GM18502 (cell line): ENCODE results near the gene NPAT.

Experiments
- ATAC-seq: cut with Tn5 transposase; IDR thresholded peaks from one replicate; pipeline ENCODE4 v1.9.1; 2021; ENCODE audit warnings: mild to moderate bottlenecking; ENCODE audit not compliant: unreplicated experiment, poor library complexity

The NPAT gene

DNA sequence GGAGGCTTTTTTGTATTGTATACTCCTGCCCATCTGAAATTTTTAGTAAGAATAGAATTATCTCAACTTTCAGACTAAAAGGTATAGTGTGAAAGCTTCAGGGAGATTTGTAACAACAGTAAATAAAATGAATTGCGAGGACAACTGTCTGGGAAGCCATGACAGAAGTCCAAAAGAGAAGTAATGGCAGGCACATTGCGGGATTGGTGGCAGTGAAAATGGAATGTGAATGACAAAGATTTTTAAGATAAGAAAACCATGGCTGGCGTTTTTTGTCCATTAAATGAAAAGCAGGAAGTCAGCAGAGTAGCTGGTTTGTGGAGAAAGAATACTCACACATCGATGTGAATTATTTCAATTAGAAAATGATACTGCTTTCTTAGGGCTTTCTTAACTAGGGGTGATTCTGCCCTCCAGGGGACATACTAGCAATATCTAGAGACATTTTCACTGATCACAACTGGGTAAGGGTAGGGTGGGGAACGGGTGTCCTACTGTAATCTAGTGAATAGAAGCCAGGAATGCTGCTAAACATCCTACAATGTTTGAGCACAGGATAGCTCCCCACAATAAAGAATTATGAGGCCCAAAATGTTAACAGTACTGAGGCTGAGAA lies 1.6 kb downstream of the NPAT start:
- no peak for ATAC-seq

DNA sequence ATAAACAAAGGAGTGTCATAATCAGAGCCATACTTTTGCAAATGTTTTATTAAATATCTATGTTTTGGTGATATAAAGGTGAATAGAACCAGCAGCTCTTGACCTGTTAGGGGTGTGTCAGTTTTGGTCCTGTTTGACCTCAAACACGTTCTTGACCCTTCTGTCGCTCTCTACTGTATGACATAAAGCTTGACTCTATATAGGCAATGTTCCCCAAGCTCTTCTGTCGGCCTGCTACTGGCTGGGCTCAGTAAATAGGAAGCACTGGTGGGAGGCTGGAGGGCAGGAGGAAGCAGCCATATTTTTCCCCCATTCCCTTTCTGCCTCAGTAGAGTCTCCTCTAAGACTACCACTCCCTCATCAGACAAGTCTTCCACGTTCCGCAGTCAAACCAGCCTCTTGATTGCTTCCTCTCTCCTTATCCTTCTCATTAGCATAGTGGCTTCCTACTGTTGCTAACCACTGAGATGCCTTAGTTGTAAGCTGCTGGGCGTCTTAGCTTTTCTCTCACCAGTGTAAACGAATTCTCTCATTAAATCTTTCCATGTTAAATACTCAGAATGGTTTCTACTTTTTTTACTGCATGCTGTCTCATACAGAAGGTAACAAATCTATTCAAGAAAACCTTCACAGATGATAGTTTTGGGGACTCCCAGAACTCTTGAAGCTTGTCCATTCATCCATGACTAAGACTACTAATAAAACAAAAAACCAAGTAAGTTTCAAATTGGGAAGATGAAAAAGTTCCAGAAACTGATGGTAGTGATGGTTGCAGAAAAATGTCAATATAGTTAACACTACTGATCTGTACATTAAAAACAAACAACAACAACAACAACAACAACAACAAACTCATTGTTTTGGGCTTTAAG lies 3.3 kb downstream of the NPAT start:
- no peak for ATAC-seq

DNA sequence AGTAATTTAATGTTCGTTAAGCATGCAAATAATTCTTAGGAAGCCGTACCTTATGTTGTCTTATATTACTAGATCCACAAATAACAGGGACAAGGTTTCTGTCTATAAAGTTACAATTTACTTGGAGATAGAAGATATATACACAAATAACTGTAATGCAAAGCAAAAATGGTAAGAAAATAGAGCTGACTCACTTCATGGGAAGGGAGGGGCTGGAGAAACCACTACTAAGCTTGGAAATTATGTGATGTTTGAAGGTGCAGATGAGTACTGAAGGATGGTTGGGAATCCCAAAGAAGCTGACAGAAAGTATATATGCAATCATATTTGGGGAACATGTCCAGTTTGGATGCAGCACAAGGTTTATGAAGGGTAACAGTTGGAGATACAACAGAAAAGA lies 4.0 kb downstream of the NPAT start:
- no peak for ATAC-seq

- no peak for ATAC-seq
Observed at GRCh38 chr11:108216988-108217387, 5.5 kb downstream of the NPAT start.

- ATAC-seq: no peak
Observed at GRCh38 chr11:108213784-108214183, 8.7 kb downstream of the NPAT start.

DNA sequence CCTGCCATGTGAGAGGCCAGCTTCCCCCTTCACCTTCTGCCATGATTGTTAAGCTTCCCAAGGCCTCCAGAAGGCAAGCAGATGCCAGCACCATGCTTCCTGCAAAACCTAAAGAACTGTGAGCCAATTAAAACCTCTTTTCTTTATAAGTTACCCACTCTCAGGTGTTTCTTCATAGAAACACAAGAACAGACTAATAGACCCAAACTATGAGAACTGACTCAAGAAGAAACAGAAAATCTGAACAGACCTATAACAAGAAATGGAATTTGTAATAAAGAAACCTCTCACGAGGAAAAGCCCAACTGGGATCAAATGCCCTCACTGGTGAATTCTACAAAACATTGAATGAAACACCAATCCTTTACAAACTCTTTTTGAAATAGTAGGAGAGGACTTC lies 12.0 kb downstream of the NPAT start:
- no peak for ATAC-seq

DNA sequence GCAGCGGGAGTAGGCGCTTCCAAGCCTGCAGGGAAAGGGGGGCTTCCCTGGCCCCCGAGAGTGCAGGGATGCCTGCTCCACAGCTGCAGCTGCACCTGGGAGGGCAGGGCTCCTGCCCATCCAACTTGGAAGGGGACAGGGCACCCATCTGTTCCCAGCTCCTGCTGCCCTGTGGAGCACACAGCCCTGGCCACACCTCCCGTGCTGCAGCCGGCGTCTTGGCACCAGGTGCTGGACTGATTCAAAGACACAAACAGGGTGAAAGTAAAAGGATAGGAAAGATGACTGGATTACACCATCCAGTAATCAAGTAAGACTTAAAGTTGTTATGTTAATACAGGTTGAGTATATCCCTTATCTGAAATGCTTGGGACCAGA lies 14.8 kb downstream of the NPAT start:
- ATAC-seq: no peak

DNA sequence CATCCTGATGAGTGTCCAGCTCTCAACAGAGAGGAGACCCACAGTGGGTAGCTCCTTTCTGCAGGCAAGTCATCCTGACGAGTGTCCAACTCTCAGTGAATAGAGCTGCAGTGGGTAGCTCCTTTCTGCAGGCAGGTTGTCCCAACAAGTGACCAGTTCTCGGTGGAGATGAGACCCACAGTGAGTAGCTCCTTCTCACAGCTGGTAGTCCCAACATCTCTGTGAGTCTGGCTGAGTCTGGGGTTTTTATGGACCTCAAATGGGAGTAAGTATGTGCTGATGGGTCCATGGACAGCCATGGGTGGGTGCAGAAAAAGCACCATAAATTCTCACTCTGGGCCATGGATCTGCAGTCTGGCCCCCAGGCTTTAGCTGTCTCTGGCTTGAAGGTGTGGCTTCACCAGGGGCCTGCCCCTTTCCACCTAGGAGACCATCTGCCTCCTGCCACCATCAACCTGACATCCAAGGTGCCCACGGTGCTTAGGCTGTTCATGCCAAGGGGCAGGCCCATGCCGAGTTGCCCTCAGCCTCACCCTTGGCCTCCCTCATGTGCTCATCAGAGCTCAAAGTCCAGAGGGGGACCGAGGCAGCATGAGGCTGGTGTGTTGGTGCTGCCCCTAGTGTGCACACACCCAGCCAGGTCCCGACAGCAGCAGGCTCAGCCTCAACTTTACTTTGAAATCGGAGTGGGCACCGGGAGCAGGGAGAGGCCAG lies 15.3 kb downstream of the NPAT start:
- ATAC-seq: no peak

GRCh38 chr11:108206171-108206570 lies 16.3 kb downstream of the NPAT start:
- no peak for ATAC-seq

DNA sequence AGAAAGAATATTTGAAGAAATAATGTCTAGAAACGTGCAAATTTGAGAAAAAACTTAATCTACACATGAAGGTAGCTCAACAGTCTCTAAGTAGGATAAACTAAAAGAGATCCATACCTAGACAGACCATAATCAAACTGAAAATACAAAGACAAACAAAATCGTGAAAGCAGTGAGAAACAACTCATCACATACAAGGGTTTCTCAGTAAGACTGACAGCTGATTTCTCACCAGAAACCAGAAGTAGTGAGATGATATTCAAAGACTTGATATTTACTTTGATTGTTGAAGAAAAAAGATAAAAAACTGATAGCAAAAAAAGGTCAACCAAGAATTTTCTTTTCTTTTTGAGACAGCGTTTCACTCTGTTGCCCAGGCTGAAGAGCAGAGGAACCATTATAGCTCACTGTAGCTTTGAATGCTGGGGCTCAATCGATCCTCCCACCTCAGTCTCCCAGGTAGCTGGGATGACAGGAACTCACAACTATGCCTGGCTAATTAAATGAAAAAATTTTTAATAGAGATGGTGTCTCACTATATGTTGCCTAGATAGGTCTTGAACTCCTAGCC lies 17.4 kb downstream of the NPAT start:
- ATAC-seq: no peak

GRCh38 chr11:108204376-108204775 lies 18.1 kb downstream of the NPAT start:
- ATAC-seq: no peak

- ATAC-seq: no peak
Observed at GRCh38 chr11:108203075-108203474, 19.4 kb downstream of the NPAT start.

- peak; percentile 78 for ATAC-seq
Observed at GRCh38 chr11:108199446-108200321, 22.8 kb downstream of the NPAT start.

DNA sequence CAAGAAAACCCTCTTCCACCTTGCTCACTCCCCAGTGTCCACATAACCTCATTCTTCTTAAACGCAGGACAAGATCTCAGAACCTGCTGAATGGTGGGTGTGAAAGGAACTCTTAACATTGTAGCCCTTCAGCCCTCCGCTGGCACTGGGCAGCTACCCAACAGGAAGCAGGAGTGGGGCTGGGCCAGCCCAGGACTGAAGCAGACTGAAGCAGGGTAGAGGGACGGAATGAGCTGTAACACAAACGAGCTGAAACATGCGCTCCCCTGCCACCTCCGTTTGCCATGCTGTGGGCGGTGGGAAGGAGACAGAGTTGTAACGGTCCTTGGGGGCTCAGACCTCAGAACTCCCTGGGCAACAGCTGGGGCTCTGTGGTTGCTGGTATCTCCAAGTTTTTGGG lies 23.6 kb downstream of the NPAT start:
- no peak for ATAC-seq

DNA sequence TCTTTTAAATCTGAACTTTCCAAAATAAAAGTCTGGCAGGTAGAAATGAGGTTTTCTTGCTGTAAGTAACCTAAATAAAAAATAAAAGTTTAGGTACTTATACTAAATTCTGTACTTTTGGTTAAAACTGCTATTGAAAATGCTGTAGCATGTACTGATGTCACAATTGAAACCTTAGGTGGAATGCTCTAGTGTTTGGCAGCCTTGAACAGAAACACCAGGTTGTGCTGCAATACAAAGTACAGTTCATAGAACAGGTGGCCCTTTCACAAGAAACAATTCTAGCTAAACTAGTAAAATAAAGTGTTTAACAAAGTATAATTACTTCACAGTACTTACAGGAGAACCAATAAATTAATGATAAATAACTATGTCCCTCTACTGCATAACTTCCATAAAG lies 25.1 kb downstream of the NPAT start:
- no peak for ATAC-seq

DNA sequence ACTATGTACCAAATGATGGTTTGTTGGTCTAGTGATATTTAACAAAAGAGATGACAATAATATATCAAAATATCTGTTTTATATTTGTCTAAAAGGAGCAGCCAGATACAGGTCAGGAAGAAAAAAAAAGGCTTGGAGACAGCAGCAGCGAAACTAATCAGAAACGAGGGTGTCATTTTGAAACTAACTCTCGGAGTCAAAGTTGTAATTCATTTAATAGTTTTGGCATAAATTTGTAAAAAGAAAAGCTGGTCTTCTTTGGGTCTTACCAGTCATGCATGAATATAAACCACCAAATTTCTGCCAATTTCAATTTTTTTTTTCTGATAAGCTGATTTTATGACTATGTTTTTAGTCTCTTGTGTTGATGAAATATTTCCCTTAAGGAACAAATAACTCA lies 25.5 kb downstream of the NPAT start:
- no peak for ATAC-seq

- ATAC-seq: no peak
Observed at GRCh38 chr11:108193725-108194124, 28.7 kb downstream of the NPAT start.

DNA sequence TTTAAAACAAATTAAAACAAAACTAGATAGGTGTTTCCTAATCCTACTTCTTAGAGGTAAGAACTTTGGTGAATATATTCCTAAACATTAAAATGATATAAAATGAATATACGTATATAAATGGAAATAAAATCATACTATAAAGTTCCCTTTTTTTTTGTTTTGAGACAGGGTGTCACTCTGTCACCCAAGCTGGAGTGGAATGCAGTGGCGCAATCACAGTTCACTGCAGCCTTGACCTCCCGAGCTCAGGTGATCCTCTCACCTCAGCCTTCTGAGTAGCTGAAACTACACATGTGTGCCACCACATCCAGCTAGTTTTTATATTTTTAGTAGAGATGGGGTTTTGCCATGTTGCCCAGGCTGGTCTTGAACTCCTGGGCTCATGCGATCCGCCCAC lies 44.9 kb downstream of the NPAT start:
- ATAC-seq: no peak

- ATAC-seq: peak; percentile 60
Observed at GRCh38 chr11:108170184-108170583, 52.3 kb downstream of the NPAT start.

DNA sequence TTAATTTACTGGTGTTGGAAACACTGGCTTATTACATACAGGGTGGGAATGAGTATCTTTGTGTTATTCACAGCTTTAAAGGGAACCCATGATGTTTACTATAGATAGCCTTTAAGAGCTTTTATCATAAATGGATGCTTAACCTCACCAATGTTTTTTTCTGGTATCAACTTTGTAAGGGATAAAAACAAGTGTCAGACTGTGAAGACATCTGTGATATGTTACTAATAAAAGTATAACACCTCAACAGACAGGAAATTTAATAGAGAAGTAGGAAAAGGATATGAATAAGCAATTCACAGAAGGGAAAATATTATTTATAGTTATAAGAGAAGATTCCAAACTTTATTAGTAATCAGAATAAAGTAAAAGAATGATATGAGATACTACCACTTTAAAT lies 54.8 kb downstream of the NPAT start:
- ATAC-seq: no peak
